CD4-positive, alpha-beta T cell treated with Interleukin-4 for 4 hours (primary cell): ENCODE data around the gene SPDYE2.
"Not testable (repeated sequence)": the region's sequence is repeated elsewhere in the genome, so short reads cannot be mapped to it uniquely, and the experiment has no call there.

Experiments
- DNase-seq: peaks from one replicate; pipeline ENCODE4 v3.0.0-alpha.2; 2020

The SPDYE2 gene, protein sequence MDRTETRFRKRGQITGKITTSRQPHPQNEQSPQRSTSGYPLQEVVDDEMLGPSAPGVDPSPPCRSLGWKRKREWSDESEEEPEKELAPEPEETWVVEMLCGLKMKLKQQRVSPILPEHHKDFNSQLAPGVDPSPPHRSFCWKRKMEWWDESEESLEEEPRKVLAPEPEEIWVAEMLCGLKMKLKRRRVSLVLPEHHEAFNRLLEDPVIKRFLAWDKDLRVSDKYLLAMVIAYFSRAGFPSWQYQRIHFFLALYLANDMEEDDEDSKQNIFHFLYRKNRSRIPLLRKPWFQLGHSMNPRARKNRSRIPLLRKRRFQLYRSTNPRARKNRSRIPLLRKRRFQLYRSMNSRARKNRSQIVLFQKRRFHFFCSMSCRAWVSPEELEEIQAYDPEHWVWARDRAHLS

DNA sequence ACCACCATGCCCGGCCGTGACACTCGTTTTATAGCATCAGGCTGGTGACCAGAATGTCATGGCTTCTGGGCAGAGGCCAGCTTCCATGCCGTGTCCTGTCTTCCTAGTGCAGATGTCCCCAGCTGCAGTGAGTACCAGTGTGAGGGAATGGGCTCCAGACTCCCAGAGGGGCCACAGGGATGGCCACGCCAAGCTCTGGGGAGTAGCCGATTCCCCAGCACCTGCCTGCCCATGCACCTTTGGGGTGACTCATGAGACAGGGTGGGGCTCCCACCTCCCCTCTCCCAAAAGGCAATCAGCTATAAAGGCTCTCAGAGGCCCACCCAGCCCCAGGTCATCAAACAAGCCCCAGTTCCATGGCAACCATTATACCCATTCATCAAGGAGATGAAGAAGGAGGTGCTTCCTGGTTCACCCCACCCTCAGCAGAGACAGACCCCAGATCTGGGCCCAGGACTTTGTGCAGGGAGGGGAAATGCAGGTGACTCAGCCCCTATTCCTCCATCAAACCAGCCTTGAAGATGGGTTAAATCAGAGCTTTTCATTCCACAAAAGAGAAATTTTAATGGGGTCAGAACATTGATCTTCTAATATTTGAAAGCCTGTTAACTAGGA, at the start of gene SPDYE2:
Gene SPDYE2, plus strand, starts transcription at position 419 of the 615 bp plus-strand sequence. CDS start 2,030 bp downstream, outside the sequence.
- not testable (repeated sequence) for DNase-seq

DNA sequence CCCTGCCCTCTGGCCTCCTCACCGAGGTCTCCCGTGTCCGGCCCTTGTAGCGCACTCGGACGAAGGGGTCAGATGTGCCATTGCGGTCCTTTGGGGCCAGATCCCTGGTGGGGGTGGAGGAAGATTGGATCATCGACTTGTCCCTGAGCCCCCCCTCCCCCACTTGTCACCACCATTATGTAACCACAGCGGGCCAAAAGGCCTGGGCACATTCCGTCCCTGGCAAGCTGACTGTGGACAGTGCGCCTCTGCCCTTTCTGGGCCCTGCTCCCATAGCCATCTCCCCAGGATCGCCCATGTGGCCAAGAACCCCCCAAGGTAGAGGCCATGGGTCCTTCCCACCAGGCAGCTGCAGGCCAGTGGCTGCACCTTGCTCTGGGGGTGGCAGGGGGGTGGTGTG, 47.9 kb upstream of the SPDYE2 start:
- not testable (repeated sequence) for DNase-seq

DNA sequence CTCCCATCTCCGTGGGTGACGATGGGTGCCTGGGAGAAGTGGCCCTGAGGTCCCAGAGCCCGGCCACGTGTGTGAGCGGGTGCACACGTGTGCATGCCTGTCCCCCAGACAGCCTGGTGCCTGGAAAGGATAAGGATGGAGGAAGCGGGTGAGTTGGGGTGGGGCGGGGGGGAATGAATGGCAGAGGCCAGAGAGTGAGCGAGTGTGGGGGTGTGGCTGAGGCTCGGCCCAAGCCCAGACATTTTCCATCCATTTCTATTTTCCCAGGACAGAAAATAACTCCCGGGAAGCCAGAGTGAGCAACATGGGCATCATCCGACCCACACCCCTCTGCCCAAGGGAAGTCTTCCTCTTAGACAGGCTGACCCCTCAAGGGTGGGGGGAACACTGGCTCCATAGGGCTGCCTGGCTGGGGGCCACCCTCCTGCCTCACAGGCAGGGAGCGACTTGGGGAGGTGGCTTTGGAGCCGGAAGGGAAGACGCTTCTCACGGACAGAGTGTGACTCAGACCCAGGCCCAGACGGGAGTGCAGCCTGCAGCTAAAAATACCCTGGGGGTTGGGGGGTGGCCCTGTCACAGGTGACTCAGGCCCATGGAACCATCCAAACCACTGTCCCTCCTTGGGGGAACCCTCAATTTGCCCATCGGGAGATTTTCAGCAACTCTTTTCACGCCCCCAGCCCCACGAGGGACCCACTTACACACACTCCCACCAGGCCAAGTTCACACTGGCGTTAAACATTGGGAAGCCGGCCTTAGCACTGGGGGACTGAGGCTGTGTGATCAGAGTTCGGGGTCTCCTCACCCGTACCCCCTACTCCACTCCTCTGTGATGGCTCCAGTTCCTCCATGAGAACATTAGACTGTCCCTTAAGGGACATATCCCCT, 45.5 kb upstream of the SPDYE2 start:
- DNase-seq: not testable (repeated sequence)

DNA sequence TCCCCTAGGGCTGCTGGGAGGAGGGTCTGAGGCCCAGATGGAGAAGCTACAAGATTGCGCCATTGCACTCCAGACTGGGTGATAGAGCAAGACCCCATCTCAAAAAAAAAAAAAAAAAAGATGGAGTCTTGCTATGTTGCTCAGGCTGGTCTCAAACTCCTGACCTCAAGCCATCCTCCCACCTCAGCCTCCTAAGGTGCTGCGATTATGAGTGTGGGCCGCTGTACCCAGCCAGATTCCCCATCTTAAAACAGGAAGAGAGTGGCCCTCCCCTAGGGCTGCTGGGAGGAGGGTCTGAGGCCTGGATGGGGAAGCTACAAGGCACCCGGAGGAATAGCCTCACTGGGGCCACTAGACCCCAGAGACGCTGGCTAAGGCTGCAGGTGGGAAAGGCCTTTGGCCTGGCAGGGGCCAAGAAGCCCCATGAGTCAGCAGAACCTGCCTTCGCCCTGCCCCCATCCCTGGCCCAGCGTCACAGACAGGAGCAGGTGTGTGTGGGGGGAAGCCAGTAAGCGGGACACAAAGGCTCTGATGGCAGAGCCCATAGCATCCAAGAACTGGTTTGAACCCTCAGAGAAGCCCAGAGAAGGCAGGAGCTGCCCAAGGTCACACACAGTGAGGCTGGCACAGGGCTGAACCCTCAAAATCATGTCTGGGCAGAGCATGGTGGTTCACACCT, 43.5 kb upstream of the SPDYE2 start:
- not testable (repeated sequence) for DNase-seq

DNA sequence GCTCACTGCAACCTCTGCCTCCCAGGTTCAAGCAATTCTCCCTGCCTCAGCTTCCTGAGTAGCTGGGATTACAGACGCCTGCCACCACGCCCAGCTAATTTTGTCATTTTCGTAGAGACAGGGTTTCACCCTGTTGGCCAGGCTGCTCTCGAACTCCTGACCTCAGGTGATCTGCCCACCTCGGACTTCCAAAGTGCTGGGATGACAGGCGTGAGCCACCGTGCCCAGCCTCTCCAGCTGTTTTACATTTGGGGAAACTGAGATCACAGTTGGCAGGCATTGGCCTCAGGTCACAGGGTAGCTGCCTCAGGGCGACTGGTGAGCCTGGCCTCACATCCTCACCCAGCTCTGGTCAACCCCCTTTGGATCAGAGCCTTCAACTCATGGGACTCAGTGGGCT, 40.5 kb upstream of the SPDYE2 start:
- DNase-seq: not testable (repeated sequence)

DNA sequence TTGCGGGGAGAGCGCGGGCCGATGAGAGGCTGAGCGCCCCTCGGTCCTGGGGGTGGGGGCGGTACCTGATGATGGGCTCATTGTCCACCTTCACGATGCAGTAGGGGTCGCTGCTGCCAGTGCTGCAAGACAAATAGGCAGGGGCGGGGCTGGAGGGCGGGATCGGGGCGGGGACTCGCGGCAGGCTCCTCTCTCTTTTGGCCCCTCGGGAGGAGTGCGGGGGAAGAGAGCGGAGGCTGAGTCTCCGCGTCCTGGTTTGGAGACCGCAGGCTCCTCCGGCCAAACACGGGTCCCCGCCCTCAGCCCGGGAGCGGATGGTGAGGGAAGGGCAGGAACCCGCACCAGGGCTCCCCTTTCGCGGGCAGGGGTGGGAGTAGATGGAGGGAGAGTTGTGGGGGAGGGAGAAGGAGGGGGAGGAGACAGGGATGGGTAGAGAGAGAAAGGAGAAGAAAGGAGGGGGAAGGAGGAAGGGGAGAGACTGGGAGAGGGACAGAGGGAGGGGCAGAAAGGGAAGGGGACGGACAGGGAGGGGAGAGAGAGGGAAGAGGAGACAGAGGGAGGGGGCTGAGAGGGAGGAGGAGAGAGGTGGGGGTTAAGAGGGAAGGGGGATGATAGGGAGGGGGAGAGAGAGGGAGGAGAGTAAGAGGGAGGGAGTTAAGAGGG, 39.0 kb upstream of the SPDYE2 start:
- DNase-seq: not testable (repeated sequence)

DNA sequence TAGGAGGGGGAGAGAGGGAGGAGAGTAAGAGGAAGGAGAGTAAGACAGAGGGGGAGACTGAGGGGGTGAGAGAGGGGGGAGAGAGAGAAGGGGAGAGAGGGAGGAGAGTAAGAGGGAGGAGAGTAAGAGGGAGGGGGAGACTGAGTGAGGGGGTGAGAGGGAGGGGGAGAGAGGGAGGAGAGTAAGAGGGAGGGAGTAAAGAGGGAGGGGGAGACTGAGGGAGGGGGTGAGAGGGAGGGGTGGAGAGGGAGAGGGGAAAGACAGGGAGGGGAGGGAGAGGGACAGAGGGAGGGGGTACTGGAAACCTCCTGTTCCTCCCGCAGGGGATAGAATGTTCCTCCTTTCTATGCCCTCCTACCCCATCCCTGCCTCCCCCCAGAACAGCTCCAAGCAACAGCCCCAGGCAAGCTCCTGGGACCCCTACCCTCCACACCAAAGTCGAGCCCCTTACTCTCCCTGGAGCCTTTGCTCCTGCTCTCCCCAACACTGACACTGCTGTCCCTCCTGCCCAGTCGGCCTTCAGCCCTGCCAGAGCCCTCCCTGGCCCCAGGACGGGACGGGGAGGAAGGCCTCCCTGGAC, 38.3 kb upstream of the SPDYE2 start:
- DNase-seq: not testable (repeated sequence)

DNA sequence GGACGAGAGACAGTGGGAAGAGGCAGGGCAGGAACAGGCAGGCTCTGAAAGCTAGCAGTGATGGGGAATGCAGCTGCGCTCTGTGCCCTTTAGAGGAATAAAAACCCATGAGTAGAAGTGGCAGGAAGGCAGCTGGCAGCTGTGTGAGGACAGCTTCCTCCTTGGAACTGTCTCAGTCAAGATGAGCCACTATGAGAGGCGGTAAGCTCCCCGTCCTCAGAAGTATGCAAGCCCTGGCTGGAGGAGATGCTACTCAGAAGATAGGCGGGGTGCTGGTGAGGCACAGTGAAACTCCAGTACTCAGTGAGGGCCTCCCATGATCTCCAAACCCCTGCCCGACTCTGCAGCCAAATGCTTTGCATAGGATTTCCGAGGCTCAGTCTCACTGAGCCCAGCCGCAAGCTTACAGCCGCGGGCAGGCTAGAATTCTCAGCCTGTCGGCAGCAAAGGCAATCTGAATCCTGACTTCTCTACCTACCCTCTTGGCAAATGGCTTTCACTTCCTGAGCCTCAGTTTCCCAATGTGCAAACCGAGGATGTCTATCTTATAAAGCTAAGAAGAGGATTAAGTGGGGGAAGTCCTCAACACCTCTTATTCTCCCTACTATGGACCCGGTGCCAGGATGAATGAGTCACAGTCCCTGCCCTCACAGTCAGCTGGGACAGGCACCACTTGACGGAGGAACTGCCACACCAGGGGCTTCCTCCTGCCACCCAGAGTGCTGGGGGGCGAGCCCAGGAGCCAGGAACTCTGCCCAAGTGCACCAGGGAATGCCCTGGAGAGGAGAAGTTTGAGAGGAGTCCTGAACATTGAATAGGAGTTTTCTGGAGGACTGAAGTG, 35.9 kb upstream of the SPDYE2 start:
- DNase-seq: not testable (repeated sequence)

DNA sequence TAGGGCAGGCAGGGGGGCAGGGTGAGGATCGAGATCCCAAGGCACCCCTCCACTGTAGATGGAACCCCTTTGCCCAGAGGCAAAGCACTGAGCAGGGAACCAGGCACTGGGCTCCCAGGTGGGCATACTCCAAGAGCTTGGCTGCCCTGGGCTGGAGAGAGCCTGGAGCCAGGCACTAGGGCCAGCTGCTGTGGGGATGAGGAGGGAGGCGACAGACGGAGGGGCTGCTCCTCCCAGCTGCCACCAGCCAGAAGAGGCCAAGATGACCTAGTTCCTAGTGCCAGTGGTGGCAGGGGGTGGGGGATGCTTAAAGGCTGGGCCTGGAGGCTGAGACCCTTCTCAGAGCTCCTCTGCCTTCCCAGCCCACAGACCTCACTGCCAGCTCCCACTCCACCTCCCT, 35.1 kb upstream of the SPDYE2 start:
- DNase-seq: not testable (repeated sequence)

DNA sequence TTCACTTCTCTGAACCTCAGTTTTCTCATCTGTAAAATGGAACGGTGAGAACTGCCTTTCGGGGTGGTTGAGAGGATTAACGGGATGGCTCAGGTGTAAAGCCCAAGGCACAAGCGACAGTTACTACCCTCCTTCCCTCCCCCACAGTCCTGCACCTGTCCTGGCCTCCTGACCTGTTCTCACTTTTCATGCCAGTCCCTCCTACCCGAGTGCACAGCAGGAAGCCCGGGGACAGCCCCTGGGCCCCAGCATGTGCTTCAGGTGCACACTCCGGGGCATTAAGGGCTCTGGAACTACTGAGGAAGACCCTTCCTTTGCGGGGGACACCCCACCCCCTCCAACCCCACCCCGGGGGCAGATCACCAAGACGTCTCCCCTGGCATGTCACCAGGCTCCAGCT, 34.1 kb upstream of the SPDYE2 start:
- not testable (repeated sequence) for DNase-seq

DNA sequence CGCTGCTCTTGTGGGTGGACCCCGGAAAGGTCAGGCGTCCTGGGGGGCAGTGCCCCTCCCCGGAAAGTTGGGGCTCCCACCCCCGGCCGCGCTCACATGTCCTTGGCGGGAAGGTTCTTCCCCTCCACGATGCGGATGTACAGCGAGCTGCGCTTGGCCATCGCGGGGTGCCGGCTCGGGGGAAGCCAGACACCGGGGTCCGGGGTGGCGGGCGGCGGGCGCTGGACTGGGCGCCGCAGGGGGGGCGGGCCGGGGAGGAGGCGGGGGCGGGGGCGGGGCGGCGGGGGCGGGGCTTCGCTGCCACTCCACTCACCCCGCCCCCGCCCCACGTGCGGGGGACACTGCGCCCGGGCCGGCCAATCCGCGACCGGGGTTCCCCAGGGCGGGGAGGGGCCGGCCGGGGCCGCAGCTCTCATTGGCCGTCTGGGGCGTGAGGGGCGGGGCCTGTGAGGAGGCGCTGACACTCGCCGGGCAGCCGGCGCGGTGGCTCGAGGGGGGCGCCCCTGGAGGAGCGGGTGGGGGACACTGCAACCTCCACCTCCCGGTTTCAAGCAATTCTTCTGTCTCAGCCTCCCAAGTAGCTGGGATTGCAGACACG, 33.4 kb upstream of the SPDYE2 start, which contains the start of gene RASA4B:
Gene RASA4B, minus strand, starts transcription at position 228 of the 598 bp plus-strand sequence. Its CDS starts 67 bp downstream, at position 161.
- not testable (repeated sequence) for DNase-seq

DNA sequence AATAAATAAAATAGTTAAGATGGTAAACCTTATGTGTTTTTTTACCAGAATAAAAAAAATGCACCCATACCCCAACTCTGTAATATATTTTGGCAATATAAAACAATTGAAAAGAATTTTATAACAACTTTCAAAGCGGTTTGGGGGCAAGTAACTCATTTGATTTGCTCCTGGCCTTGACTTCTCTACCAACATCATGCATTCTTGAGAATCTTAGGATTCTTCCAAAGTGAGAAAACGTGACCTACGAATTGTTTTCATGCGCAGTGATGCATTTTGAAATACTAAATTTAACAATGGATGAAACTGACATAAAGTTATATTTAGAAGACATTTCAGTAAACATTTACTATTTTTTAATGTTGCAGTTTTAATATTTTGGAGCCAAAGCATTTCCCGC, 30.2 kb upstream of the SPDYE2 start:
- not testable (repeated sequence) for DNase-seq

DNA sequence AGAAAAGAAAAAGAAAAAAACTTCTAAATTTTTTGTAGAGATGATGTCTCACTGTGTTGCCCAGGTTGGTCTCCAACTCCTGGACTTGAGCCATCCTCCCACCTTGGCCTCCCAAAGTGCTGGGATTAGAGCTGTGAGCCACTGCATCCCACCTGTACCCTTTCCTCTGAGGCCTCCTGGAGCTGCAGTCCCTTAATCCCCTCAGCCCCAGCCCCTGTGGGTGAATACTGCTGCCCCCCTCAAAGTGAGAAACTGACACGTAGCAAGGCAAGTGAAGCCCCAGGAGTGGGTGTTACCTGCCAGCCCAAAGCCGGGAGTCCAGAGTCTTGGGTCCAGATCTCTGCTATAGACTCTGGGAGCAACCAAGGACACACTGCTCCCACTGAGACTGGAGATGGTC, 26.2 kb upstream of the SPDYE2 start:
- not testable (repeated sequence) for DNase-seq

DNA sequence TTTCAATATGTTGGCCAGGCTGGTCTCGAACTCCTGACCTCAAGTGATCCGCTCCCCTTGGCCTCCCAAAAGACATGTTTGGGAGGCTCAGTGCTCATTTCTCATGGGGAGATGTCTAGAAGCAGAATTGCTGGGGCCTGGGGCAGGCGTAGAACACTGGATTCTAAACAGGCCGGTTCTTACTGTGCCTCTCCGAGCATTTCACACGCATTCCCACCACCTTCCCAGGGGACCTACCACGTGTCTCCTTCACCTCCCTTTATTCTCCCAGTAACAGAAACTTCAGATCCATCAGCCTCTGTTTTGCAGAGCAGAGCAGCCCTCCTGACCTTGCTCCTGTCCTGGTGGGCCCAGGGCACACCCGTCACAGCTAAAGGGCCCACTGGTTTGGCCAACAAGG, 23.8 kb upstream of the SPDYE2 start:
- DNase-seq: not testable (repeated sequence)

DNA sequence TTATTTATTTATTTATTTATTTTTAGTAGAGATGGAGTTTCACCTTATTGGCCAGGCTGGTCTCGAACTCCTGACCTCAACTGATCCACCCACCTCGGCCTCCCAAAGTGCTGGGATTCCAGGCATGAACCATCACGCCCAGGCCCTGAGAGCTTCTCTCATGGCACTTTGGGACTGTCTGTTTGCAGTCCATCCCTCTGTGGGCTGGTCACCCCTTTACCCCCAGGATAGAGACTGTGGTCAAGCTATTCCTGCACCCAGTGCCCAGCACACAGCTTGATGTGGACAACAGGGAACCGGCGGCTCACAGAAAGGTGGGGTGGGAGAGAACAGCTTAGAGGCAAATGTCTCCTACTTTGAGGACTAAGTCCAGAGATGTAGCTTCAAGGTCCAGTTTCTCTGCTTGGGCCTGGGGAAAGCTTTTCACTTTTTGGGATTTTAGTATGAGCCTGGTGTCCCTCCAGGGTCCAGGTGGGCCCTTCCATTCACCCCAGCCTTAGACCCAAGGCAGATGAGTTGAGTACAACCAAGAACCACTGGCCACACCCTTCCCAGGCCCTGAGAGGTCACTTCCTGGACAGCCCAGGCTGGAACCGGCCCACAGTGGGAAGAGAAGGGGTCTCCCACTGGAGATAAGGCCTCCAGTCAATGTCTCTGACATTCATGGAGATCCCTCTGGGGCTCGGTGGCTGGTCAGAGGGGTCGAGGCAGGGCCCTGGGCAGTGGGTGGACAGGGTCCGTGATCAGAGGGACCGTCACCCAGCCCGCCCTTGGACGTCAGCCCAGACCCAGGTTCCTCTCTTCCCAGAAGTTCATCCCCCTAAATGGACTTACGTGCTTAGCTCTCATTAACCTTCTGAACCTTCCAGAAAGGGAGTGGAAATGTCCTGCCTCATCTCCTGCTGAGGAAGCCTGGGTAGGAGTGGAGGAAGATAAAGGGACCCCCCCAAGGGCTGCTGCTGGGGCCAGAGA, 22.9 kb upstream of the SPDYE2 start:
- not testable (repeated sequence) for DNase-seq

DNA sequence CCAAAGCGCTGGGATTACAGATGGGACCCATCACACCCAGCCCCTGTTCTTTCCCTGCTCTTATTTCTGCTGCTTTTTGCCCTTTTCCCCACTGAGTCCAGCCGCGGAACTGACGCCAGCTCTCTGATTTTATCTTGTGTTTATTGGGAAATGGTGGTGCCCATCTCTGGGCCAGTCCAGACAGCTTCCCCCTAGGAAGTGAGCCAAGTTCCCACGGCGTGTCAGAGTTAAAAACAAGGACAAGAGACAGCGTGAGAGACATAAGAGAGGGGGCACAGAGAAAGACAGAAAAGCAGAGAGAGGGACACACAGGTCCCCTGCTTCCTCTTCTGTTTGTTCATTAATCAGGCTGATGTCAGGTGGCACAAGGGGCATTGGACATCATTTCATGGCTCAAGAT, 19.4 kb upstream of the SPDYE2 start:
- not testable (repeated sequence) for DNase-seq

DNA sequence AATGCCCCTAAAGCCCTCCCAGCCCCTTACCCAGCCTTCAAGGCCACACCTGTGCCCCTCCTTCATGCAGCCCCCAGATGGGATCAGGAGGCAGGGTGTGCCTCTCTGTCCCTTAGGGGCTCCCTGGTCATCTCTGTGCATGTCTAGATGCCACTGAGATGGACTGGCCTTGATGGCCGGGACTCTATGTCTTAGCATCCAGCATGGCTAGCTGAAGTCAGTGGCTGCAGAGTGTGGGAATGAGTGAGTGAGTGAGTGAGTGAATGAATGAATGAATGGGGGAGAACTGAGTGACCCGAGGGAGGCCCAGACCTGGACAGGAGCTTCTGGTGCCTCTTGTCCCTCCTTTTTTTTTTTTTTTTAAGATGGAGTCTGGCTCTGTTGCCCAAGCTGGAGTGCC, 18.9 kb upstream of the SPDYE2 start:
- not testable (repeated sequence) for DNase-seq

DNA sequence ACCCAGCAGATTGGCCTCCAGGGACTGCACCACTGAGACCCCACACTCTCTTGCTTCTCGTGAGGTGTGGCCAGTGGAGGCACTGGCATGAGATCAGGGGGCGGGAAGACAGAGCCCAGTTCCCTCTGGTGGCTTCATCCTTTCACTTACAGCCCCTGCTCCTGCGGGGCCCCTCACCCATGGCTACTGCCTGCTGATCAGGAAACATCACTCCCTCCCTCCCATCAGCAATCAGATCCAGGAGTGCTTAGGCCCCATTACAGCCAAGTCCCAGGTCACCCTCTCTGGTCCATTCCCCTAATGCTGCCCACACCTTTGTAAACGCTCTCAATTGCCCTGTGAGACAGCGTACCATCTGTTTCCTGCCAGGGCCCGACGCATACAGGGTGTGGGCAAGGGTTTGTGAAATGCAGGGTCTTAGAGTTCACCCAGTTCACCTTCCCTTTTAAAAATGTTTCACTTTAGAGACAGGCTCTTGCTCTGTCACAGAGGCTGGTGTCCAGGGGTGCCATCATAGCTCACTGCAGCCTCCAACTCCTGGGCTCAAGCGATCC, 15.9 kb upstream of the SPDYE2 start:
- not testable (repeated sequence) for DNase-seq
